ENCODE data around the gene ADARB2.

ADARB2 gene

GRCh38 chr10:1206601-1207000 lies 530.7 kb downstream of the ADARB2 start:
- Histone ChIP-seq H3K27me3 (ENCODE audit: insufficient read depth, poor library complexity, severe bottlenecking) (no peaks in the 10 kb centered on the region), H3K4me3 (replicated peaks; ENCODE audit: insufficient read depth, low read length) (no peak overlapping the region), H3K27ac (replicated peaks) (no peak overlapping the region)
- no peak for TF ChIP-seq REST (IDR thresholded peaks at IDR 0.05; ENCODE audit: insufficient replicate concordance, low read depth)
- no peak for TF ChIP-seq GABPA (IDR thresholded peaks at IDR 0.05; ENCODE audit: low read depth)
- no peak for TF ChIP-seq SPI1 (IDR thresholded peaks at IDR 0.05; ENCODE audit: borderline replicate concordance, low read depth)
- TF ChIP-seq POLR2AphosphoS5 (IDR thresholded peaks at IDR 0.05; ENCODE audit: low read depth), result no peak
- TF ChIP-seq CTCF (IDR thresholded peaks at IDR 0.05; ENCODE audit: insufficient read depth, low read length), result no peak
- no peak for DNase-seq (ENCODE audit: low read depth in 1 of 2, low spot score in 1 of 2)

- no peak for DNase-seq (ENCODE audit: low read depth in 1 of 2, low spot score in 1 of 2)
- TF ChIP-seq REST (IDR thresholded peaks at IDR 0.05; ENCODE audit: insufficient replicate concordance, low read depth) (no peak), CTCF (IDR thresholded peaks at IDR 0.05; ENCODE audit: insufficient read depth, low read length) (no peak), POLR2AphosphoS5 (IDR thresholded peaks at IDR 0.05; ENCODE audit: low read depth) (no peak), SPI1 (IDR thresholded peaks at IDR 0.05; ENCODE audit: borderline replicate concordance, low read depth) (no peak), GABPA (IDR thresholded peaks at IDR 0.05; ENCODE audit: low read depth) (no peak)
- Histone ChIP-seq H3K27ac (replicated peaks) (no peak overlapping the region), H3K27me3 (ENCODE audit: insufficient read depth, poor library complexity, severe bottlenecking) (no peaks in the 10 kb centered on the region), H3K4me3 (replicated peaks; ENCODE audit: insufficient read depth, low read length) (no peak overlapping the region)
Measured at GRCh38 chr10:1206101-1206500, 531.2 kb downstream of the ADARB2 start.

GRCh38 chr10:1205450-1206030 lies 531.8 kb downstream of the ADARB2 start:
- TF ChIP-seq REST (IDR thresholded peaks at IDR 0.05; ENCODE audit: insufficient replicate concordance, low read depth) (no peak), GABPA (IDR thresholded peaks at IDR 0.05; ENCODE audit: low read depth) (no peak), POLR2AphosphoS5 (IDR thresholded peaks at IDR 0.05; ENCODE audit: low read depth) (no peak)
- Histone ChIP-seq H3K4me3 (replicated peaks; ENCODE audit: insufficient read depth, low read length) (no peak overlapping the region), H3K27me3 (ENCODE audit: insufficient read depth, poor library complexity, severe bottlenecking) (no peaks in the 10 kb centered on the region), H3K27ac (replicated peaks) (no peak overlapping the region)
- no peak for DNase-seq (ENCODE audit: low read depth in 1 of 2, low spot score in 1 of 2)

Measured in HL-60 (cell line).